ENCODE measurements around the gene RNF222.

RNF222 gene, protein sequence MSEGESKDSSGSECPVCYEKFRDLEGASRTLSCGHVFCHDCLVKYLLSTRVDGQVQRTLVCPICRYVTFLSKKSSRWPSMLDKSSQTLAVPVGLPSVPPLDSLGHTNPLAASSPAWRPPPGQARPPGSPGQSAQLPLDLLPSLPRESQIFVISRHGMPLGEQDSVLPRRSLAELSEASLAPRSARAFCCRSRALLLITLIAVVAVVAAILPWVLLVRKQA

GRCh38 chr17:8397636-8398035 lies at the start of gene RNF222:
Gene RNF222 (minus strand): TSS chr17:8397827. CDS start chr17:8393461, 4,366 bp downstream.
- DNase-seq (ENCODE audit: low read depth): no peak
- Histone ChIP-seq H3K27me3 (replicated peaks; ENCODE audit: control insufficient read depth, insufficient read depth, low read length) (peaks cover 58% of the 10 kb centered on the region), H3K9me3 (ENCODE audit: control insufficient read depth, low read length) (no peaks in the 10 kb centered on the region), H3K9ac (ENCODE audit: low read length) (no peak within 1 kb of the TSS), H3K36me3 (ENCODE audit: control insufficient read depth, insufficient read depth, low read length, severe bottlenecking) (no peaks in the 10 kb centered on the region), H3K4me1 (ENCODE audit: control insufficient read depth, insufficient read depth, low read length) (no peaks in the 10 kb centered on the region), H3K4me3 (ENCODE audit: low read length) (no peak within 1 kb of the TSS)

GRCh38 chr17:8445536-8445935 lies 47.9 kb upstream of the RNF222 start:
- H3K9me3 ChIP-seq (ENCODE audit: control insufficient read depth, low read length): no peaks in the 10 kb centered on the region
- no peak for DNase-seq (ENCODE audit: low read depth)
- H3K9ac ChIP-seq (ENCODE audit: low read length): no peak overlapping the region
- peaks cover 68% of the 10 kb centered on the region for H3K36me3 ChIP-seq (ENCODE audit: control insufficient read depth, insufficient read depth, low read length, severe bottlenecking)
- no peaks in the 10 kb centered on the region for H3K27me3 ChIP-seq (replicated peaks; ENCODE audit: control insufficient read depth, insufficient read depth, low read length)
- no peak overlapping the region for H3K4me3 ChIP-seq (ENCODE audit: low read length)
- H3K4me1 ChIP-seq (ENCODE audit: control insufficient read depth, insufficient read depth, low read length): peaks cover 8% of the 10 kb centered on the region

GRCh38 chr17:8444494-8444893 lies 46.9 kb upstream of the RNF222 start:
- Histone ChIP-seq H3K36me3 (ENCODE audit: control insufficient read depth, insufficient read depth, low read length, severe bottlenecking) (peaks cover 72% of the 10 kb centered on the region), H3K4me3 (ENCODE audit: low read length) (no peak overlapping the region), H3K27me3 (replicated peaks; ENCODE audit: control insufficient read depth, insufficient read depth, low read length) (no peaks in the 10 kb centered on the region), H3K4me1 (ENCODE audit: control insufficient read depth, insufficient read depth, low read length) (peaks cover 8% of the 10 kb centered on the region), H3K9me3 (ENCODE audit: control insufficient read depth, low read length) (no peaks in the 10 kb centered on the region), H3K9ac (ENCODE audit: low read length) (no peak overlapping the region)
- DNase-seq (ENCODE audit: low read depth): no peak

DNA sequence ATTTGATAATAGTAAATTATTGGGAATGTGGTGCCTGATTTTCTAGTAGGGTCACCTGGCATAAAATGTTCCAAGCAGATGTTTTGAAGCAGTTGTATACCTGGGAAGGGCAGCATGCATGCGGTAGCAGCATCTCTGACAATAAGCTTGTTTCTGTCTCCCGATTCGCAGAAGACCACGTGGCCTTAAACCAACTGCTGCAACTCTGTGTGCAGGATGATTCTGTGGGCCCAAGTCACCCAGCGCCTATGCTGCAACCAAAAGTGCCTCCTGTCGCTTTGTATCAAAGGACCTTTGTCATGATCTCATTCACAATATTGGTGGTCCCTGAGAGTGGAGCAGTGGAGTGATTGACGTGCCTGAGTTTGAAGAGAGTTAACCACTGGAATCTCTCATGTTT lies 46.1 kb upstream of the RNF222 start:
- H3K27me3 ChIP-seq (replicated peaks; ENCODE audit: control insufficient read depth, insufficient read depth, low read length): no peaks in the 10 kb centered on the region
- no peak overlapping the region for H3K4me3 ChIP-seq (ENCODE audit: low read length)
- DNase-seq (ENCODE audit: low read depth): no peak
- no peaks in the 10 kb centered on the region for H3K9me3 ChIP-seq (ENCODE audit: control insufficient read depth, low read length)
- peaks cover 8% of the 10 kb centered on the region for H3K4me1 ChIP-seq (ENCODE audit: control insufficient read depth, insufficient read depth, low read length)
- no peak overlapping the region for H3K9ac ChIP-seq (ENCODE audit: low read length)
- peaks cover 67% of the 10 kb centered on the region for H3K36me3 ChIP-seq (ENCODE audit: control insufficient read depth, insufficient read depth, low read length, severe bottlenecking)

GRCh38 chr17:8442310-8442709 lies 44.7 kb upstream of the RNF222 start:
- Histone ChIP-seq H3K4me3 (ENCODE audit: low read length) (no peak overlapping the region), H3K4me1 (ENCODE audit: control insufficient read depth, insufficient read depth, low read length) (no peaks in the 10 kb centered on the region), H3K36me3 (ENCODE audit: control insufficient read depth, insufficient read depth, low read length, severe bottlenecking) (peaks cover 57% of the 10 kb centered on the region), H3K27me3 (replicated peaks; ENCODE audit: control insufficient read depth, insufficient read depth, low read length) (no peaks in the 10 kb centered on the region), H3K9me3 (ENCODE audit: control insufficient read depth, low read length) (no peaks in the 10 kb centered on the region), H3K9ac (ENCODE audit: low read length) (no peak overlapping the region)
- DNase-seq (ENCODE audit: low read depth): no peak

GRCh38 chr17:8441690-8442089 lies 44.1 kb upstream of the RNF222 start:
- H3K36me3 ChIP-seq (ENCODE audit: control insufficient read depth, insufficient read depth, low read length, severe bottlenecking): peaks cover 51% of the 10 kb centered on the region
- no peak for DNase-seq (ENCODE audit: low read depth)
- H3K27me3 ChIP-seq (replicated peaks; ENCODE audit: control insufficient read depth, insufficient read depth, low read length): no peaks in the 10 kb centered on the region
- no peaks in the 10 kb centered on the region for H3K9me3 ChIP-seq (ENCODE audit: control insufficient read depth, low read length)
- no peak overlapping the region for H3K9ac ChIP-seq (ENCODE audit: low read length)
- H3K4me3 ChIP-seq (ENCODE audit: low read length): no peak overlapping the region
- H3K4me1 ChIP-seq (ENCODE audit: control insufficient read depth, insufficient read depth, low read length): no peaks in the 10 kb centered on the region

DNA sequence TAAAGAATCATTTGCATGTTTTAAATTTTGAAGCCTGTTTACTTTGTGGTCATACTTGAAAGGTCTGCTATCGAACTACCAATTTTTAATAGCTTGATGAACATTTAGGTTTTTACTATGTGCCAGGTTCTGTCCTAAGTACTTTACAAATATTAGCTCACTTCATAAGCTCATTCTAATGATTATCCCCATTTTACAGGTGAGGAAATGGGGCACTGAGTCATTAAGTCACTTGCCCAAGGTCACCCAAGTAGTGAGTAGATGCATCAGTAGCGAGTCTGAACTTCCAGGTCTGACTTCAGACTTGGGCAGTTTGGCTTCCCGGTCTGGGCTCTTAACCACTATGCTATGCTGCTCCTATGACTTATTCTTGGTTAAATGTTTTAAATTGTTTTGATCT lies 42.1 kb upstream of the RNF222 start:
- Histone ChIP-seq H3K9me3 (ENCODE audit: control insufficient read depth, low read length) (no peaks in the 10 kb centered on the region), H3K4me3 (ENCODE audit: low read length) (no peak overlapping the region), H3K9ac (ENCODE audit: low read length) (no peak overlapping the region), H3K27me3 (replicated peaks; ENCODE audit: control insufficient read depth, insufficient read depth, low read length) (no peaks in the 10 kb centered on the region), H3K36me3 (ENCODE audit: control insufficient read depth, insufficient read depth, low read length, severe bottlenecking) (peaks cover 31% of the 10 kb centered on the region), H3K4me1 (ENCODE audit: control insufficient read depth, insufficient read depth, low read length) (peaks cover 4% of the 10 kb centered on the region)
- no peak for DNase-seq (ENCODE audit: low read depth)

DNA sequence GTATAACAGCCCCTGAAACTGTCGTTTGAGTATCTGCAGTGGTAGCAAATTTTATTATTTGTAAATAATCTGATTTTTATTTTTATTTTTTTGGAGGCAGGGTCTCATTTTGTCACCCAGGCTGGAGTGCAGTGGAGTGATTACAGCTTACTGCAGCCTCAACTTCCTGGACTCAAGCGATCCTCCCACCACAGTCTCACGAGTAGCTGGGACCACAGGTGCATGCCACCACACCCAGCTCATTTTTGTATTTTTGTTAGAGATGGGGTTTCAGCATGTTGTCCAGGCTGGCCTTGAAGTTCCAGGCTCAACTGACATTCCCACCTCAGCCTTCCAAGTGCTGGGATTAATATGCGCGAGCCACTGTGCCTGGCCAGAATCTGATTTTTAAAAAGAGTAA lies 40.8 kb upstream of the RNF222 start:
- Histone ChIP-seq H3K36me3 (ENCODE audit: control insufficient read depth, insufficient read depth, low read length, severe bottlenecking) (peaks cover 20% of the 10 kb centered on the region), H3K4me3 (ENCODE audit: low read length) (no peak overlapping the region), H3K9ac (ENCODE audit: low read length) (no peak overlapping the region), H3K9me3 (ENCODE audit: control insufficient read depth, low read length) (no peaks in the 10 kb centered on the region), H3K4me1 (ENCODE audit: control insufficient read depth, insufficient read depth, low read length) (peaks cover 4% of the 10 kb centered on the region), H3K27me3 (replicated peaks; ENCODE audit: control insufficient read depth, insufficient read depth, low read length) (no peaks in the 10 kb centered on the region)
- DNase-seq (ENCODE audit: low read depth): no peak

GRCh38 chr17:8436844-8437171 lies 39.2 kb upstream of the RNF222 start:
- H3K9ac ChIP-seq (ENCODE audit: low read length): peak overlapping the region; percentile 99
- H3K4me1 ChIP-seq (ENCODE audit: control insufficient read depth, insufficient read depth, low read length): peaks cover 4% of the 10 kb centered on the region
- peak; percentile 46 for DNase-seq (ENCODE audit: low read depth)
- peaks cover 20% of the 10 kb centered on the region for H3K36me3 ChIP-seq (ENCODE audit: control insufficient read depth, insufficient read depth, low read length, severe bottlenecking)
- no peaks in the 10 kb centered on the region for H3K27me3 ChIP-seq (replicated peaks; ENCODE audit: control insufficient read depth, insufficient read depth, low read length)
- H3K9me3 ChIP-seq (ENCODE audit: control insufficient read depth, low read length): no peaks in the 10 kb centered on the region
- peak overlapping the region; percentile 96 for H3K4me3 ChIP-seq (ENCODE audit: low read length)

DNA sequence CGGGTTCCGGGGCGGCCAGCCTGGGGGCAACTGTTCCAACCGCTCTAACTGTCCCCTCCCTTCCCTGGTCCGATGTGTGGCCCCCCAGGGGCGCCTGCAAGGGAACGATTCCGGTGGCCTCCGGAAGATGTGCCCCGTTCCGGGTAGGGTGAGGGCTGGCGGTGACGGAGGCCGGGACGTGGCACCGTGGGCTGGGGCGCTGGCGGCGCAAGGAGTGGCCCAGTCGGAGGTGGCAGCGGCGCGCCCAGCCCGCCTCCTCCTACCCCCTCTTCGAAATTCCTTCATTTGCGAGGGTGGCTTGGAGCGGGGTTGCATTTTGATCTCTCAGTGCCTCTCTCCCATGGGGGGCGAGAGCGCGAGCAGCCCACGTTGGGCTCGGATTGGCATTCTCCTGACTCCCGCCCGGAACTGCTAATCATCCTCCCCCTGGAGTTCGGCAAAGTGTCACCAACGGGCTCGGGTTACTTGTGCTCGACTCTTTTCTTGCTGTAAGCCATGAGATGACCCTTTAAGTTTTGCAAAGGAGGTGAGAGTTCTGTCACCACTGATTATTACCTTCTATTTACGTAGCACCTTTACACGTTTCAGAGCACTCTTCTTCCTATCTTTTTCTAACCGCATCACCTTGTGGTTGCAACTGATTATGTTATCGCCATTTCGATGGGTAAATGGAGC lies 38.7 kb upstream of the RNF222 start:
- DNase-seq (ENCODE audit: low read depth): peak; percentile 85
- no peaks in the 10 kb centered on the region for H3K9me3 ChIP-seq (ENCODE audit: control insufficient read depth, low read length)
- H3K27me3 ChIP-seq (replicated peaks; ENCODE audit: control insufficient read depth, insufficient read depth, low read length): no peaks in the 10 kb centered on the region
- peaks cover 20% of the 10 kb centered on the region for H3K36me3 ChIP-seq (ENCODE audit: control insufficient read depth, insufficient read depth, low read length, severe bottlenecking)
- H3K4me1 ChIP-seq (ENCODE audit: control insufficient read depth, insufficient read depth, low read length): peaks cover 9% of the 10 kb centered on the region
- peak overlapping the region; percentile 99 for H3K9ac ChIP-seq (ENCODE audit: low read length)
- H3K4me3 ChIP-seq (ENCODE audit: low read length): peak overlapping the region; percentile 96

DNA sequence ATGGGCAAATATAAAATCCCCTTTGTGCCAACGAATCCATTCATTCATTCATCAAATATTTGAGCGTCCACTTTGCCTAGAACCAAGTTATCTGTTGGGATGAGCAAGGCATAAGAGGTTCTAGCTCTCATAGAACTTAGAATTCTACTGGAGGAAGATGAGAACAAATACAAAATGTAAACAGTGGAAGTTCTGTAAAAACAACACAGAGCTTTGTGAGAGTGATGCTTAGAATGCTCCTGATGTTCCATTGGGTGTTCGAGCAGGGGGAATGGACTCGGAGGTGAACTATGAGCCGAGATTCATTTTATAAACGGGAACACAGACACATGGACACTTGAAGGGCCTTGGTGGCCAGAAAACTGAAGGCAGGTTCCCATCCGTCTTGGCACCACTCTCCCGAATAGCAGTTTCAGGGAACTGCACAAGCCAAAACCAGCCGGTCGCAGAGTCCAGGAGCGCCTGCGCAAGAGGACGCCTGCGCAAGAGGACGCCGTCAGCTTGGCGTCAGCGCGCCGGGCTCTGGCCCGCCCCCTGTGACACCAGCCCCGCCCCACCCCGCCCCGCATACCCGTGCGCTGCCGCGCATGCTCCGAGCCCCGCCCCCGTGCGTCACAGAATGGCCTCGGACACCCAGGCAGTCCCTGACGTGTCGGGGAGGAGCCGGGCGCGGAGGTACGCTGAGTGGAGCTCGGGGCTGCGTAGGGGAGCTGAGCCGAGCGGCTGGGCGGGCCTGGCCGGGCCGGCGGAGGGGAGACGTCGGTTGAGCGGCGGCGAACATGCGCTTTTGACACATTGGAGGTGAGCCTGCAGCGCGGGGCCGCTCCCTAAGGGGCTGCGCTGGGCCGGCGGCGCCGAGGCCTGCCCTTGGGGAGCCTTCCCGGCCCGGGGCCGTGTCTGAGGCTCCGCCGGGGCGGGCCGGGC lies 37.9 kb upstream of the RNF222 start, which contains the start of gene NDEL1:
Gene NDEL1, plus strand, starts transcription at position 640 of the 924 bp plus-strand sequence. CDS start 8,388 bp downstream, outside the sequence.
- Histone ChIP-seq H3K9ac (ENCODE audit: low read length) (peak within 1 kb of the TSS; percentile 99), H3K9me3 (ENCODE audit: control insufficient read depth, low read length) (no peaks in the 10 kb centered on the region), H3K4me3 (ENCODE audit: low read length) (peak within 1 kb of the TSS; percentile 96), H3K27me3 (replicated peaks; ENCODE audit: control insufficient read depth, insufficient read depth, low read length) (no peaks in the 10 kb centered on the region), H3K36me3 (ENCODE audit: control insufficient read depth, insufficient read depth, low read length, severe bottlenecking) (peaks cover 14% of the 10 kb centered on the region), H3K4me1 (ENCODE audit: control insufficient read depth, insufficient read depth, low read length) (peaks cover 17% of the 10 kb centered on the region)
- DNase-seq (ENCODE audit: low read depth): peak; percentile 99

All from adipocyte (in vitro differentiated cells).